Measurements from ENCODE around the gene DENND5A. TPM values are rescaled to one million over a fixed set of nuclear protein-coding genes. Genes with fewer than 3 reads are reported as not detected.
A peak's percentile ranks its signal among the peaks of the same experiment; 100 is the strongest.
"Not testable (repeated sequence)": the region's sequence is repeated elsewhere in the genome, so short reads cannot be mapped to it uniquely, and the experiment has no call there.

DENND5A gene
- total and polyA plus RNA-seq, 8 donors, result 20.0 to 32.1 (median 26.0) TPM

DNA sequence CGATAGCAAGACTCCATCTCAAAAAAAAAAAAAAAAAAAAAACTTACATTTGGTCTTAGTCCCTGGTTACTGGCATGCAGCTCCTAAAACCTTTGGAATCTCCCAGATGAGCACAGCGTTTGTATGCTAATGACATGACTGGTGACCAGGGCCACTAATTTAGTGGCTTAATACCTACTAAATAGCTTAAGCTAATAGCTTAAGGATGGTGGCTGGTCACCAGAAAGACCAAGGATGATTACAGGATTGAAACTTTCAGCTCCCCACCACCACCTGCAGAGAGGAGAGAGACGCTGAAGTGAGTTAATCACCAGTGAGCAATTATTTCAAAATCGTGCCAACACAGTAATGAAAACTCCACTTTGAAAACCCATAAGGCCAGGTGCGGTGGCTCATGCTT lies 37.1 kb downstream of the DENND5A start:
- 70 to 76% methylated on average over 5 of the region's 5 CpGs for WGBS, 2 donors
- ATAC-seq (no peak), DNase-seq (no peak), FAIRE-seq (no peak)
- peaks cover 0 to 22% (median 5%) of the 10 kb centered on the region in 3 donors for H3K4me1 ChIP-seq
- TF ChIP-seq CTCF (IDR thresholded peaks at IDR 0.05), result no peak
- H3K36me3 ChIP-seq, result no peaks in the 10 kb centered on the region
- no peaks in the 10 kb centered on the region for H3K27me3 ChIP-seq
- H3K4me3 ChIP-seq, result no peak overlapping the region
- H3K27ac ChIP-seq, result no peak overlapping the region
- intact Hi-C loops (cut with DNase I), result no loop called here
- H3K9me3 ChIP-seq, result no peaks in the 10 kb centered on the region

- Histone ChIP-seq H3K4me3 (no peak overlapping the region), H3K27me3 (no peaks in the 10 kb centered on the region), H3K9me3 (no peaks in the 10 kb centered on the region), H3K36me3 (no peaks in the 10 kb centered on the region), H3K4me1 (peaks cover 0 to 16% (median 0%) of the 10 kb centered on the region in 3 donors), H3K27ac (no peak overlapping the region)
- 98 to 100% methylated on average over 1 of the region's 1 CpG for WGBS, 2 donors
- intact Hi-C loops (cut with DNase I), result no loop called here
- TF ChIP-seq CTCF (IDR thresholded peaks at IDR 0.05), result no peak
- DNase-seq (no peak), FAIRE-seq (no peak), ATAC-seq (no peak)
These were observed 39.3 kb downstream of the DENND5A start for GRCh38 chr11:9225748-9226298.

DNA sequence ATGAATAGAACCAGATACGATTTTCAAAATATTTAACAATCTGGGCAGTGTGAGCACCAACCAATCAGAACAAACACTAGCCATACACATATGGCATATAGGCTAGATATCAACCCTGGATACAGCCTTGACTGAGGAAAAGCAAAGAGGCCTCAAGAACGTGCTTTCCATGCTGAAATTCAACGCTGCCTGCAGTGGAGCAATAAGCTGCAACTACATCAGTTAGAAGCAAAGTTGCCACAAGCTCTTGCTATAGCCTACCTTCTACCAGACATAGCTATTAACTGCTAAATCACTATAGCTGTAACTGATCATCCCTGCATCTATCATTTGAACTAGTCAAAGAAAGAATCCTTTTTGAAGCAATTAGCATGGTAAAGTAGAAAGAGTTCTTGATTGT lies 42.5 kb downstream of the DENND5A start:
- DNase-seq (no peak), FAIRE-seq (no peak), ATAC-seq (no peak)
- H3K4me1 ChIP-seq, result peaks cover 0 to 6% (median 0%) of the 10 kb centered on the region in 3 donors
- H3K27ac ChIP-seq, result no peak overlapping the region
- H3K4me3 ChIP-seq, result no peak overlapping the region
- H3K36me3 ChIP-seq, result no peaks in the 10 kb centered on the region
- intact Hi-C loops (cut with DNase I), result no loop called here
- no peaks in the 10 kb centered on the region for H3K9me3 ChIP-seq
- no peak for TF ChIP-seq CTCF (IDR thresholded peaks at IDR 0.05)
- WGBS, 2 donors, result 46 to 54% methylated on average over 3 of the region's 3 CpGs
- H3K27me3 ChIP-seq, result no peaks in the 10 kb centered on the region

DNA sequence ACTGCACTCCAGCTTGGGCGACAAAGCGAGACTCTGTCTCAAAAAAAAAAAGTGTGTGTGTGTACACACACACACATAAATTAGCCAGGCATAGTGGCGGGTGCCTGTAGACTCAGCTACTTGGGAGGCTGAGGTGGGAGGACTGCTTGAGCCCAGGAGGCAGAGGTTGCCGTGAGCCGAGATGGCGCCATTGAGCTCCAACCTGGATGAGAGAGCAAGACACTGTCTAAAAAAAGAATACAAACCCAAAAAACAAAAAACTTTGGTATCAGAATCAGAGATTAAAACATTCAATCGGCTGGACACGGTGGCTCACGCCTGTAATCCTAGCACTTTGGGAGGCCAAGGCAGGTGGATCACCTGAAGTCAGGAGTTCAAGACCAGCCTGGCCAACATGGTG lies 44.3 kb downstream of the DENND5A start:
- WGBS, 2 donors, result 98 to 100% methylated on average over 9 of the region's 9 CpGs
- intact Hi-C loops (cut with DNase I), result not testable (repeated sequence)

GRCh38 chr11:9219572-9219971 lies 45.6 kb downstream of the DENND5A start:
- FAIRE-seq, result no peak
- DNase-seq, result no peak
- WGBS, 2 donors, result 74 to 80% methylated on average over 2 of the region's 2 CpGs
- Histone ChIP-seq H3K36me3 (no peaks in the 10 kb centered on the region), H3K27me3 (no peaks in the 10 kb centered on the region), H3K9me3 (no peaks in the 10 kb centered on the region), H3K4me1 (peaks cover 0 to 3% (median 0%) of the 10 kb centered on the region in 3 donors), H3K27ac (no peak overlapping the region), H3K4me3 (no peak overlapping the region)
- intact Hi-C loops (cut with DNase I), result no loop called here
- TF ChIP-seq CTCF (IDR thresholded peaks at IDR 0.05), result no peak
- peak in 3 of 4 donors; percentile 29 to 60 (median 32) for ATAC-seq

More for the DNA sequence above, 44.3 kb downstream of the DENND5A start:
- DNase-seq, ATAC-seq, H3K27me3 ChIP-seq, H3K36me3 ChIP-seq, H3K9me3 ChIP-seq, H3K4me3 ChIP-seq, H3K27ac ChIP-seq, H3K4me1 ChIP-seq, FAIRE-seq: not testable (repeated sequence)
